HG02885 (cell line): ENCODE data around the gene LSMEM2.
"Not testable (repeated sequence)": the region's sequence is repeated elsewhere in the genome, so short reads cannot be mapped to it uniquely, and the experiment has no call there.

Experiments
- ATAC-seq: cut with Tn5 transposase; IDR thresholded peaks from one replicate; pipeline ENCODE4 v1.9.1; 2021; ENCODE audit warnings: mild to moderate bottlenecking; ENCODE audit not compliant: unreplicated experiment, poor library complexity

Gene LSMEM2

GRCh38 chr3:50245251-50245745, 33.6 kb upstream of the LSMEM2 start:
- ATAC-seq = no peak

DNA sequence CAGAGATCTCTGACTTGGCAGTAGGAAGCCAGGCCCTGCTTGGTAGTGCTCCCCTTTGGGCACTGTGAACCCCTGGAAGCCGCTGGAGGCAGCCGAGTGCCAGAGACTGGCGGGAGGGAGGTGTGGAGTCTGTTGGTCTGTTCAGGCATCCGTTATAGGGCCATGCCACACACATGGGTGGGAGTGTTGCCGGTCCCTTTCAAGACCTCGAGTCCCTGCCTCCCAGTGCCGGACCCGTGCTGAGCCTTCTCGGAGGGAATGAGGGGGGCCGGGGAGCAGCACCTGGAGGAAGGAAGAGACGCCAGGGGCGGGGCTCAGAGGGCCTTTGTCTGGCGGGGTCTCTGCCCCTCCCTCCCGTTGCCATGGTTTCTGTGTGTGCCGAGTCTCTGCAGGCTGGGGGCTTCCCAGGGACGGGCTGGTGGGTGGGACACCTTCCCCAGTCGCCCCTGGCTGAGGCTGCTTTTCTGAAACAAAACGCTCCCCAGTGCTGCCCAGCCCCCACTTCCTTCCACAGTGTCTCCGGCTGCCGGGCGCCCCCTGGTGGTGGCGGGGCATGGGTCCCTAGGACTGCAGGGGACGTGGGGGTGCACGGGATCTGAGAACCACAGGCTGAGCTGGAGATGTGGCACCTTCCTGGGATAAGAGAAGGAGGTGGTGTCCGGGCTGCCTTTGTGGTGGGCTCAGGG, 32.9 kb upstream of the LSMEM2 start:
- peak; percentile 64 for ATAC-seq

DNA sequence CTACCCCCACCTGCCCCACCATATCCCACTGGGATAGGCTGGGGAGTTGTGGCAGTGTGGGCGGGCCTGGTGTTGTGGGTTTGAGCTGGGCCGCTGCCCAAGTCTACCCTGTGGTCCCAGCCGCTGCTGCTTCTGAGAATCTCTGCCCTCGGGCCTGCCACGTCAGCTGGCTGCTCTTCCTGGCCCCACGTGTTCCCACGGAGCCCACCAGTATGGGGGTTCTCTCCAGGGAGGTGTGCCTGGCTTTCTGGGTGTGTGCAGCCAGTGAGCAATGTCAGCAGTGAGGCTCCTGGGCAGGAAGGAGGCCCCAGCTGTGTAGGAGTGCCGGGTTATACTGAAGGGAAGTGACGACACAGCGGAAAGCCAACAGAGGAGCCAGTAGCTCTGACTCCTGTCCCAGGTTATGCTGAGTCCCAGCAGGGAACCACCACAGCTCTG, 32.4 kb upstream of the LSMEM2 start:
- peak; percentile 72 for ATAC-seq

GRCh38 chr3:50248387-50248786, 30.5 kb upstream of the LSMEM2 start:
- ATAC-seq = no peak

DNA sequence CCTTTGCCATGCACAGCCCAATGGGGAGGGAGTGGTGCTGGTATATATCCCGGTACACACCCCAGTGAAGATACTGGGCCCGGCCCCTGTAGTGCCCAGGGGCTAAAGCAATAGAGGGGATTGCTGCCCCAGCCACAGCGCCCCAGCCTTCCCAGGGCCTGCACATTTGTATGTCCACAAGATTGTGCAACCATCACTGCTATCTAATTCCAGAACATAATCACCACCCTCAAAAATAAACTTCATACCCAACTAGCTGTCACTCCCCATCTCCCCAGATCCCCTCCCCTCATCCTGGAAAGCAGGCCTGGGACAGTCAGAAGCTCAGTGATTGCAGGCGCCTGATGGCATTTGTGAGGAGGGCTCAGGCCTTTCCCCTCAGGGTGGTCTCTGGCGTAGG, 29.4 kb upstream of the LSMEM2 start:
- no peak for ATAC-seq

DNA sequence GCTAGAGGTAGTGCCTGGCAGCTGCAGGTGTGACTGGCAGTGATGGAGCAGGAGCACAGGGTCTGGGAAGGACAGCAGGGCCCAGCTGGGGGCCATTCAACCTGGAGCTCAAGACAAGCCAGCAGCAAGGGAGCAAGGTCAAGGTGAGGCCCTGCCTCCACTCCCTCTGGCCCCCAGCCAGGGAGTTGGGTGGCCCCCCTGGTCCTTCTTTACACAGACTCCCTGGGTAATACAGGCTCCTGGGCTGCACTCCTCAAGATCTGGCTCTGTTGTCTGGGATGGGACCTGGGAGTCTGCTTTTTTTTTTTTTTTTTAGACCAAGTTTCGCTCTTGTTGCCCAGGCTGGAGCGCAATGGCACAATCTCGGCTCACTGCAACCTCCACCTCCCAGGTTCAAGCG, 28.4 kb upstream of the LSMEM2 start:
- ATAC-seq = no peak

GRCh38 chr3:50251220-50251619, 27.7 kb upstream of the LSMEM2 start:
- no peak for ATAC-seq

- ATAC-seq = no peak
Observed at GRCh38 chr3:50254577-50255250, 24.2 kb upstream of the LSMEM2 start.

- no peak for ATAC-seq
Observed at GRCh38 chr3:50255251-50255615, 23.7 kb upstream of the LSMEM2 start.

- ATAC-seq = no peak
Observed at GRCh38 chr3:50256978-50257890, 21.7 kb upstream of the LSMEM2 start.

GRCh38 chr3:50258029-50258680, 20.7 kb upstream of the LSMEM2 start:
- no peak for ATAC-seq

GRCh38 chr3:50258979-50259378, 19.9 kb upstream of the LSMEM2 start:
- no peak for ATAC-seq

GRCh38 chr3:50259432-50260026, 19.4 kb upstream of the LSMEM2 start:
- peak; percentile 26 for ATAC-seq

DNA sequence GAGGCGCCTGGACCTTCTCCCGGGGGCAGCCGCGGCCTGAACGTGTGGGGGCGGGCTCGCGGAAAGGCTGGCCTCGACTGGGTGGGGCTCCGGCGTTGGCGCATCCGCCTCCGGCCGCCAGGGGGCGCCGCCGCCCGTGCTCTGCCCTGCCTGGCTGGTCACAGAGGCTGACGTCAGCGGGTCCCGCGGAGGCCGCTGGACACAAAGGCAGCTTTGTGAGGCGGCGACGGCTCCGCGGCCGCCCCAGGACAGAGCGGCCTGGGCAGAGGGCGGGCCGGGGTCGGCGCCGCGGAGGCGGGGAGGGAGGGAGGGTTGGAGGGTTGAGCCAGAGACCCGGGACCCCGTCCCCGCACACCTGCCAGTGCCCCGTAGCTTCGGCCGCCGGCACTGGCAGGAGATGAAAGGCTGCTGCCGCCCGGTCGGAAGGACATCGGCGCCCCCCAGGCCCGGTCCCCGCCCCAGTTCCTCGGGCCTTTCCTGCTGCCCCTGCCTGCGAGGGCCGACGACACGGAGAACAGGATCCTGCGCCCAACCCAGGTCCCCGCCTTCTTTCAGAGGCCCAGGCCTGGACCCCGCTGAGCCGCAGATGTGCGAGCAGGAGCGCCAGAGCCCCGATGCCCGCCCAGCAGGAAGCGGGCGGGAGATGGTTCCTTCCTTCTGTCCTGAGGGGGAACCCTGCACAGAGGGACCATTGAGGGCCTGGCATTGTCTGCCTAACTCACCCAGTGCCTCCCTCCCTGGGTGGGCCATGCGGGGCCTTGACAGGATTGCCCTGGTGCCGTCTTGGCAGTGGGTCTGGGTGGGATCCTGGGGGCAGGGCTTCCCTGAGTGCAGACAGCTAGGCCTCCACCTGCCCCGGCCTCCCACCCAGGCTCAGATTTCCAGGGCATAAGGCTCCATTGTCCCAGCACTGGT, 18.6 kb upstream of the LSMEM2 start:
- ATAC-seq = peak; percentile 92

DNA sequence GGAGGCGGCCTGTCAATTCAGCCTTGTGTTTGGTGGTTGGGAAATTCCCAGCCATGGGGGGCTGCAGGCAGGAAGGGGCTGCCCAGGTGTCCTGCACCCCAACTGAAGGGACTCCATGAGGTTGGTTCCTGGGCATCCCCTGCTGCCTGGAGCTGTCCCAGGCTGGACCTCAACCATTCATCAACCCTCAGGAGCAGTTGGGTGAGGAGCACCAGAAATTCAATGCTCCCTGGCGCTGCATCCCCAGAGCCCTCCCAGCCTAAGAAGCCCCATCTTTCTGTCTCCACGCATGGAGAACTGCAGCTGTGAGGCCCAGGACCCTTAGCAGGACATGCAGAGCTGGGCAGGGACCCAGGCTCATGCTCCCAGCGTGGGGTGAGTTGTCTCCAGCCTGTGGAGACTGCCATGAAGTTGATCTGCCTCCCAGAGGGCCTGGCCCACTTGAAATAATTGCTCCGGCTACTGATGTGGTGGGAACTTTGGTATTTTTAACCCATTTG, 17.9 kb upstream of the LSMEM2 start:
- ATAC-seq = no peak

GRCh38 chr3:50261505-50261904, 17.4 kb upstream of the LSMEM2 start:
- no peak for ATAC-seq

- ATAC-seq = not testable (repeated sequence)
Observed at GRCh38 chr3:50262200-50262599, 16.7 kb upstream of the LSMEM2 start.

- ATAC-seq = no peak
Observed at GRCh38 chr3:50262778-50263177, 16.1 kb upstream of the LSMEM2 start.
